Activated CD8-positive, alpha-beta T cell treated with anti-CD3 and anti-CD28 coated beads, Interleukin-2, amount 10 ng/mL, durations not matched to agents 7 days and 5 days (primary cell): ENCODE results near the gene TAS2R42. TPM values are rescaled to one million over a fixed set of nuclear protein-coding genes. Genes with fewer than 3 reads are reported as not detected.

Experiments used
- ATAC-seq: fragments of 150-1000 bp; cut with Tn5 transposase; one replicate; pipeline ENCODE4 v1.10.0; 2021; ENCODE audit warnings: moderate library complexity
- CTCF ChIA-PET: fragments of 350-600 bp; sonication (Branson Sonifier 250); formaldehyde crosslinking; loops from one replicate; lab custom pipeline; 2021; ENCODE audit warnings: antibody characterized with exemption; lab: Charles Lee
- POLR2A ChIA-PET: fragments of 350-600 bp; sonication (Branson Sonifier 250); formaldehyde crosslinking; loops from one replicate; lab custom pipeline; 2021; ENCODE audit warnings: antibody characterized with exemption; lab: Charles Lee
- DNase-seq: peaks from one replicate; pipeline ENCODE4 v3.0.0-alpha.2; 2020
- H3K27ac Mint-ChIP-seq: one replicate; pipeline ENCODE4 v1.8.0; 2021; ENCODE audit warnings: mild to moderate bottlenecking, mixed read lengths
- H3K27me3 Mint-ChIP-seq: one replicate; pipeline ENCODE4 v1.8.0; 2021; ENCODE audit warnings: low read depth, mixed read lengths
- H3K36me3 Mint-ChIP-seq: one replicate; pipeline ENCODE4 v1.8.0; 2021; ENCODE audit warnings: low read depth, mixed read lengths
- H3K4me1 Mint-ChIP-seq: one replicate; pipeline ENCODE4 v1.8.0; 2021; ENCODE audit warnings: low read depth, mixed read lengths
- H3K4me3 Mint-ChIP-seq: one replicate; pipeline ENCODE4 v1.8.0; 2021; ENCODE audit warnings: mild to moderate bottlenecking, mixed read lengths
- H3K9me3 Mint-ChIP-seq: one replicate; pipeline ENCODE4 v1.8.0; 2022; ENCODE audit warnings: mixed read lengths; ENCODE audit not compliant: insufficient read depth
- total RNA-seq, 2 experiments: library from RNA; stranded (reverse); gene quantifications; one replicate each; pipeline ENCODE4 v1.2.3, GENCODE V29; 2021

Gene TAS2R42, protein sequence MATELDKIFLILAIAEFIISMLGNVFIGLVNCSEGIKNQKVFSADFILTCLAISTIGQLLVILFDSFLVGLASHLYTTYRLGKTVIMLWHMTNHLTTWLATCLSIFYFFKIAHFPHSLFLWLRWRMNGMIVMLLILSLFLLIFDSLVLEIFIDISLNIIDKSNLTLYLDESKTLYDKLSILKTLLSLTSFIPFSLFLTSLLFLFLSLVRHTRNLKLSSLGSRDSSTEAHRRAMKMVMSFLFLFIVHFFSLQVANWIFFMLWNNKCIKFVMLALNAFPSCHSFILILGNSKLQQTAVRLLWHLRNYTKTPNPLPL
- total RNA-seq: not detected

DNA sequence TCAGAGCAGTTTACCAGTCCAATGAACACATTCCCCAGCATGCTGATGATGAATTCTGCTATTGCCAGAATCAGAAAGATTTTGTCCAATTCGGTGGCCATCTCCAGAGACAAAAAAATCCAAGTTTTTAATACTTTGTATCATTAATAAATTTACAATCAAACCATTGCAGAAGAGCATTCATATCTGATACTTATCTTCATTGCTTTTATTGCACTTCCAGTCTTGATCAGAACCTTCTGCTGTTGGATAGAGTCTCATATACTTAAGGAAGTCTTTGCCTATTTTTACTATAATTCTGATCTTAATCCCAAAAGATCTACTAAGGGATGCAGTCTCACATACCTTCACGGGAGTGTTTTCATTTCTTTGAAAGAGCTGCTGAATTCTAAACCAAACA lies at the start of gene TAS2R42:
TSS of gene TAS2R42 (minus strand) at position 101 of the 400 bp plus-strand sequence. CDS start at position 101, 0 bp downstream.
- H3K4me3 Mint-ChIP-seq: no peak within 1 kb of the TSS
- no peaks in the 10 kb centered on the region for H3K36me3 Mint-ChIP-seq
- ATAC-seq (no peak), DNase-seq (no peak)
- ChIA-PET CTCF (no interaction called here), POLR2A (no interaction called here)
- H3K27ac Mint-ChIP-seq: no peak within 1 kb of the TSS
- H3K27me3 Mint-ChIP-seq: peaks cover 13% of the 10 kb centered on the region
- H3K9me3 Mint-ChIP-seq: no peaks in the 10 kb centered on the region
- H3K4me1 Mint-ChIP-seq: peaks cover 5% of the 10 kb centered on the region

DNA sequence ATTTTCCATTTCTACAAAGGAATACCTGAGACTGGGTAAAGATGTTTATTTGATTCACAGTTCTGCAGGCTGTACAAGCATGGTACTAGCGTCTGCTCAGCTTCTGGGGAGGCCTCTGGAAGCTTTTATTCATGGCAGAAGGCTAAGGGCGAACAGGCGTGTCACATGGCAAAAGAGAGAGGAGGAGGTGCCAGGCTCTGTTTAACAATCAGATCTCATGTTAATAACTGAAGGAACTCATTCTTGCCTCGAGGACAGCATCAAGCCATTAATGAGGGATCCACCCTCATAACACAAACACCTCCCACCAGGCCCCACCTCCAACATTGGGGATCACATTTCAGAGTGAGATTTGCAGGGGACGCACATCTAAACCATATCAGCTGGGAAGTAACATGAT lies 46.8 kb upstream of the TAS2R42 start:
- DNase-seq (no peak), ATAC-seq (no peak)
- Mint-ChIP-seq H3K9me3 (no peaks in the 10 kb centered on the region), H3K4me3 (no peak overlapping the region), H3K4me1 (no peaks in the 10 kb centered on the region), H3K27ac (no peak overlapping the region), H3K27me3 (no peaks in the 10 kb centered on the region), H3K36me3 (no peaks in the 10 kb centered on the region)
- POLR2A ChIA-PET: no interaction called here
- CTCF ChIA-PET: interaction anchor here (1.0 kb wide), 1 partner anchor 254 kb away, joined by 3 read pairs; no protein-coding TSS in a partner anchor

DNA sequence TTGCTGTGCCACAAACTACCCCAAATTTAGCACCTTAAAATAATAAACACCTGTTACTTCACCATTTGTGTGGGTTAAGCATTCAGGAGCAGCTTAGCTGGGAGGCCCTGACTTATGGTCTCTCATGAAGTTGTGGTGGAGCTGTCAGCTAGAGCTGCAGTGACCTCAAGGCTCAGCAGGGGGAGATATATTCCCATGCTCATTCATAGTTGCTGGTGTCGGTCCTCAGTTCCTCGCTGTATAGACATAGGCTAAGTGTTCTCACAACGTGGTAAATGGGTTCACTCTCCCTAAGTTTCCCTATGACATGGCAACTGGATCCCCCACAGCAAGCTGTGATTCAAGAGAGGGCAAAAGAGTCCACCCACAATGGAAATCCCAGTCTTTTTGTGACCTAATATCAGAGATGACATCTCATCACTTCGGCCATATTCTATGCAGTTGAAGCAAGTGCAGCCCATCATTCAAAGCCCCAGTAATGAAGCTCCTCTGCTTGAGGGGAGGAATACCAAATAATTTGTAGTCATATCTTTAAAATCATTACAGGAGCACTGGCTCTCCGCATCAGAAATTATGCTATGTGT lies 41.7 kb upstream of the TAS2R42 start:
- H3K4me3 Mint-ChIP-seq: no peak overlapping the region
- POLR2A ChIA-PET: no interaction called here
- ATAC-seq: no peak

DNA sequence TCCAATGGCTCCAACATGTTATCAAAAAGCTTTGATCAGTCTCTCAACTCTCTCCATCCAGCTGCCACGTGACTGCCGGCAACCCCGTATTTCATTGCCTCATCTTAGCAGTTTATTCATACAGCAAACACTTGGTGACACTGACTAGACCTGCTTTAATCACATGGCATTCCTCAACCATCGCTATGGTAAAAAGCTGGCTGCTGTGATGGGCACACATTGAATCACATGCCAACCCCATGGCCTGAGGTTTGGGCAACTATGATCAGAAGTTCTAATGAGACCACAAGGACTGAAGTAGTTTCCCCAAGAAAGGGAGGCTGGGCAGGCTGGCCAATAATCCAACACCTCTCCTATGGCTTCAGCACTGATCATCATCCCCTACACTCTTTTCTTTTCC lies 40.6 kb upstream of the TAS2R42 start:
- ChIA-PET POLR2A (no interaction called here), CTCF (interaction anchor here (1.0 to 5.2 kb wide), 3 partner anchors 15 to 456 kb away, joined by 4 to 45 read pairs (median 5); no protein-coding TSS in a partner anchor)
- no peak for ATAC-seq
- H3K4me1 Mint-ChIP-seq: no peaks in the 10 kb centered on the region
- no peak overlapping the region for H3K4me3 Mint-ChIP-seq
- H3K36me3 Mint-ChIP-seq: no peaks in the 10 kb centered on the region
- no peak overlapping the region for H3K27ac Mint-ChIP-seq
- peaks cover 6% of the 10 kb centered on the region for H3K27me3 Mint-ChIP-seq
- DNase-seq: no peak
- no peaks in the 10 kb centered on the region for H3K9me3 Mint-ChIP-seq

More for the DNA sequence above, 41.7 kb upstream of the TAS2R42 start:
- H3K27me3 Mint-ChIP-seq: peaks cover 2% of the 10 kb centered on the region
- CTCF ChIA-PET: interaction anchor here (1.0 to 5.2 kb wide), 5 partner anchors 14 to 457 kb away, joined by 3 to 45 read pairs (median 4); no protein-coding TSS in a partner anchor
- no peaks in the 10 kb centered on the region for H3K36me3 Mint-ChIP-seq
- no peaks in the 10 kb centered on the region for H3K4me1 Mint-ChIP-seq
- peak; percentile 53 for DNase-seq
- H3K27ac Mint-ChIP-seq: no peak overlapping the region
- H3K9me3 Mint-ChIP-seq: no peaks in the 10 kb centered on the region

DNA sequence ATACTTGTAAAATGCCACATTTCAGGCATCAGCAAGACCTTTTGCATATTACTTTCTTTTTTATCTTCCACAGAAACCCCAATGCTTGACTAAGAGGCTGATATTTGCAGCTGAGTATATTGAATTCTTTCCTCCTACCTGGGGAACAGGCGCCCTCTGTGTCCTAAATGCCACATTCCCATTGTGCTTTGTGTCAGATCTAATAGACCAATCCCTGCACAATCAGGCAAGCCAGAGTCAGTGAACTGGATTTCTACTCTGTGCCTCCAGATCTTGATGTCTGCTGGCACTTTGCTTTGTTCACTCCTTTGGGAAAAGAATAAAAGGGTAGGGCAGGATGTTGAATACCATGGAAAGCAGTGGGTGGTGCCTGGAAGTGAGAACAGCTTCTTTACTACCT lies 22.4 kb upstream of the TAS2R42 start:
- no peak for ATAC-seq
- Mint-ChIP-seq H3K4me3 (no peak overlapping the region), H3K9me3 (no peaks in the 10 kb centered on the region), H3K27me3 (no peaks in the 10 kb centered on the region), H3K4me1 (no peaks in the 10 kb centered on the region), H3K36me3 (no peaks in the 10 kb centered on the region), H3K27ac (no peak overlapping the region)
- ChIA-PET CTCF (no interaction called here), POLR2A (no interaction called here)
- DNase-seq: no peak

DNA sequence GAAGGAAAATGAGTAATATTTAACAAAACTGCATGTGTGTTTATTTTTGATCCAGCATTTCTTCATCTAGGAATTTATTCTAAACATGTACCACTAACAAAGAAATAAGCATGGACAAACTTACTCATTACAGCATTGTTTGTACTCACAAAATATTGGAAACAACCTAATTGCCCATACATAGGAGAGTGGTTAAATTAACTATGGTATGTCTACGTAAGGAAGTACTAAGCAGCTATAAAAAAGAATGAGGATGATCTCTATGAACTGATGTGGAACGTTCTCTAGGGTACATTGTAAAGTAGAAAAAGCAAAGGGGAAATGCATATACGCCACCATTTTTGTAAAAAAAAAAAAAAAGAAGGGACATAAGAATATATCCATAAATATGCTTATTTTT lies 17.4 kb upstream of the TAS2R42 start:
- DNase-seq (no peak), ATAC-seq (no peak)
- Mint-ChIP-seq H3K36me3 (no peaks in the 10 kb centered on the region), H3K4me3 (no peak overlapping the region), H3K27me3 (no peaks in the 10 kb centered on the region), H3K27ac (no peak overlapping the region), H3K4me1 (no peaks in the 10 kb centered on the region), H3K9me3 (no peaks in the 10 kb centered on the region)
- POLR2A ChIA-PET: no interaction called here
- CTCF ChIA-PET: no interaction called here

DNA sequence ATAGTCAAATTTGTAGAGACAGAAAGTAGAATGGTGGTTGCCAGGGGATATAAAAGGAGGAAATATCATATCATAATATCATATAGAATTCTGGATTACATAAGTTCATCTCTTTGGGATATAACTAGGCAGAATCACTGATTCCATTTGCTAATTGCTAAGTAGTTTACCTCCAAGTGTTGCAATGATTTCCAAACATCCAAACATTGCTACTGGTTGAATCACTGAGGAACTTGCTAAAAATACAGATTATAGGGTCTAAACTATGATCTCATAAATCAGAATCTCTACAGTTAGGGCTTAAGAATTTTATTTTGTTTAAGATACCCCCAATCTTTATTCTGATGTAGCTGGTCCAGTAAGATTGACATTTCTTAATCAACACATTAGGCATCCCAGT lies 16.1 kb upstream of the TAS2R42 start:
- ATAC-seq (no peak), DNase-seq (no peak)
- CTCF ChIA-PET: no interaction called here
- H3K9me3 Mint-ChIP-seq: no peaks in the 10 kb centered on the region
- POLR2A ChIA-PET: no interaction called here
- no peaks in the 10 kb centered on the region for H3K36me3 Mint-ChIP-seq
- H3K27me3 Mint-ChIP-seq: no peaks in the 10 kb centered on the region
- H3K27ac Mint-ChIP-seq: no peak overlapping the region
- H3K4me3 Mint-ChIP-seq: no peak overlapping the region
- H3K4me1 Mint-ChIP-seq: no peaks in the 10 kb centered on the region

DNA sequence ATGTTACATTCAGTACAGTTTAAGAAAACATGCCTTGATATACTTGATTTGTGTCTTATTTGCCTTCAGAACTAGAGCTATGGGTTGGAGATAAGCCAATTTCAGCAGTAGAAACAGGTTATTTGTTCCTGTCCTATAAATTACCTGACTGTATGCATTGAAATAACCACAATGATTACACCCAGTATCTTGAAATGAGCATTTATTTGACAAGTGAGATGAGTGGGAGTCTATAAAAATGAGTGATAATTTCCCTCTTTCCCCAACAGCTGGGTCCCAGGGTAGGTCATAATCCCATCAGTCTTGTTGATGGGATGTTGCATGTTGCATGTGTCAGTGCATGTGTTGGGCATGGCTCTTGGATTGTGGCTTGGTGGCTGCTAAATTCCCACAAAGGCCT lies 3.7 kb downstream of the TAS2R42 start:
- DNase-seq: no peak
- H3K27ac Mint-ChIP-seq: no peak overlapping the region
- H3K27me3 Mint-ChIP-seq: peaks cover 5% of the 10 kb centered on the region
- peaks cover 8% of the 10 kb centered on the region for H3K4me1 Mint-ChIP-seq
- ChIA-PET CTCF (no interaction called here), POLR2A (no interaction called here)
- peaks cover 2% of the 10 kb centered on the region for H3K36me3 Mint-ChIP-seq
- no peak overlapping the region for H3K4me3 Mint-ChIP-seq
- ATAC-seq: no peak
- H3K9me3 Mint-ChIP-seq: no peaks in the 10 kb centered on the region

DNA sequence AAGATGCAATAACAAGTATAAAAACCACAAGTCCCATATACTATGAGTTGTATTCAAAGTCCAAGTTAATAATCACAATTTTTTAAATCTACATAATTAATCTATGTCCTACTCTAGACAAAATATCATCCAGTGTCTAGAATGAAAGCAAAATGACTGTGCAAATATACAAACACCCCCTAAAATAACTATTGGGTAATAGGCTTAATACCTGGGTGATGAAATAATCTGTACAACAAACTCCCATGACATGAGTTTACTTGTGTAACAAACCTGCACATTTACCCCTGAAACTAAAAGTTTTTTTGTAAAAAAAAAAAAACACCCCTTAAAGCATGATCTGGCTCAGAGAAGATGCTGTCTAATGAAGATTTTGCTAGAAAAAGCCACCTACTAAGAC lies 4.2 kb downstream of the TAS2R42 start:
- Mint-ChIP-seq H3K36me3 (peaks cover 2% of the 10 kb centered on the region), H3K4me1 (peaks cover 8% of the 10 kb centered on the region), H3K9me3 (no peaks in the 10 kb centered on the region), H3K27ac (no peak overlapping the region), H3K27me3 (peaks cover 5% of the 10 kb centered on the region), H3K4me3 (no peak overlapping the region)
- CTCF ChIA-PET: interaction anchor here (0.9 kb wide), 1 partner anchor 11 kb away, joined by 5 read pairs; the partner anchor contains the start of gene SMIM10L1
- ATAC-seq (no peak), DNase-seq (no peak)
- POLR2A ChIA-PET: interaction anchor here (1.8 kb wide), 1 partner anchor 11 kb away, joined by 7 read pairs; the partner anchor contains the start of gene SMIM10L1

DNA sequence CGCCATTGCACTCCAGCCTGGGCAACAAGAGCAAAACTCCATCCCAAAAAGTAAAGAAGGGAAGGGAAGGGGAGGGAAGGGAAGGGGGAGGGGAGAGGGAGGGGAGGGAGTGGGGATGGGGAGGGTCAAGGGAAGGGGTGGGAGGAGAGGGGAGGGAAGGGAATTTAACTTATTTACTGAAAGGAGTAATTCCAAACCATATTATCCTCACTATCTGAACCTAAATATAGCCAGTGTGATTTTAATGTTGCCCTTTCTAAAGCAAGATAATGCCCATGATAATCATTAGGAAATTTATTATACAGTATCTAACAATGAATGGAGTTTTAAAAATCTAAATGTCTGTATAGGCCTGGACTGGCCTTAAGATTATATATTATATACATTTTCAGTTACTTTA lies 8.5 kb downstream of the TAS2R42 start:
- H3K27ac Mint-ChIP-seq: no peak overlapping the region
- ATAC-seq (no peak), DNase-seq (no peak)
- H3K4me1 Mint-ChIP-seq: peaks cover 12% of the 10 kb centered on the region
- ChIA-PET POLR2A (no interaction called here), CTCF (no interaction called here)
- no peaks in the 10 kb centered on the region for H3K27me3 Mint-ChIP-seq
- peaks cover 26% of the 10 kb centered on the region for H3K36me3 Mint-ChIP-seq
- H3K4me3 Mint-ChIP-seq: no peak overlapping the region
- H3K9me3 Mint-ChIP-seq: no peaks in the 10 kb centered on the region

DNA sequence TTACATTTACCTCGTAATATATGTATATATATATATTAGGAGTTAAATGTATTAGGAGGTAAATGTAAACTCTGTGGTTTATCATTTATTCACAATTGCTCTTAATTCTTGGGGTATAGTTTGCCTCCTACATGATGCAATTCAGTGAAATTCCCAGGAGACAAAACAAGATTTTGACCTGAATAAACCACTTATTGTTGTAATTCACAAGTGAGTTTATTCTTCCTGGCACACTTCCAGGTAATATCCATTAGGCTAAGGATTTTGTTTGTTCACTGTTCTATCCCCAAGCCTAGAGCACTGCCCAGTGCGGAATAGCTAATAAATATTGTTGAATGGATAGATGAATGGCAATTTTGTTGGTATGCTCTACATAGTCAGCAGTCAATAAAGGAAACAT lies 12.7 kb downstream of the TAS2R42 start:
- POLR2A ChIA-PET: no interaction called here
- CTCF ChIA-PET: interaction anchor here (0.6 kb wide), 1 partner anchor 372 kb away, joined by 3 read pairs; no protein-coding TSS in a partner anchor
- no peak for DNase-seq
- Mint-ChIP-seq H3K4me3 (no peak overlapping the region), H3K27ac (no peak overlapping the region), H3K27me3 (no peaks in the 10 kb centered on the region), H3K9me3 (no peaks in the 10 kb centered on the region), H3K36me3 (peaks cover 55% of the 10 kb centered on the region), H3K4me1 (peaks cover 32% of the 10 kb centered on the region)
- ATAC-seq: no peak
